Trophoblast cell (in vitro differentiated cells and primary cell): ENCODE measurements around the gene PALM3.

Source experiments
- DNase-seq, 2 donors: peaks; one replicate each; pipeline ENCODE4 v3.0.0-alpha.2; 2016
- H2AFZ ChIP-seq: 2 replicates; pipeline ENCODE4 v1.6.1; 2013; ENCODE audit warnings: low read length, moderate library complexity, mild to moderate bottlenecking; ENCODE audit not compliant: insufficient read depth, poor library complexity
- H2AK5ac ChIP-seq: 2 replicates; pipeline ENCODE4 v1.6.1; 2013; ENCODE audit warnings: mild to moderate bottlenecking, low read length
- H2BK120ac ChIP-seq: 2 replicates; pipeline ENCODE4 v1.6.1; 2013; ENCODE audit warnings: low read length, mild to moderate bottlenecking, moderate library complexity; ENCODE audit not compliant: insufficient read depth, poor library complexity
- H2BK12ac ChIP-seq: 2 replicates; pipeline ENCODE4 v1.6.1; 2013; ENCODE audit warnings: mild to moderate bottlenecking, low read length, moderate library complexity
- H2BK5ac ChIP-seq: 2 replicates; pipeline ENCODE4 v1.6.1; 2013; ENCODE audit warnings: low read length, low read depth, moderate library complexity, mild to moderate bottlenecking; ENCODE audit not compliant: poor library complexity
- H3K14ac ChIP-seq: 2 replicates; pipeline ENCODE4 v1.6.1; 2013; ENCODE audit warnings: mild to moderate bottlenecking, low read length
- H3K18ac ChIP-seq: 2 replicates; pipeline ENCODE4 v1.6.1; 2013; ENCODE audit warnings: mild to moderate bottlenecking, low read length
- H3K23ac ChIP-seq: 2 replicates; pipeline ENCODE4 v1.6.1; 2013; ENCODE audit warnings: low read length
- H3K27ac ChIP-seq: 2 replicates; pipeline ENCODE4 v1.5.1; 2013; ENCODE audit warnings: low read depth, mild to moderate bottlenecking, inconsistent platforms, low read length, moderate library complexity
- H3K27me3 ChIP-seq: 2 replicates; pipeline ENCODE4 v1.6.1; 2013; ENCODE audit warnings: inconsistent platforms, mild to moderate bottlenecking, low read length, moderate library complexity; ENCODE audit not compliant: insufficient read depth
- H3K36me3 ChIP-seq, 2 experiments: 1 replicate in 1 of 2; 2 replicates in 1 of 2; pipeline ENCODE4 v1.6.1; 2013; ENCODE audit warnings: low read length in 2 of 2, mild to moderate bottlenecking in 2 of 2, moderate library complexity in 1 of 2; ENCODE audit not compliant: insufficient read depth in 2 of 2, control insufficient read depth in 1 of 2
- H3K4ac ChIP-seq: 2 replicates; pipeline ENCODE4 v1.6.1; 2013; ENCODE audit warnings: low read depth, mild to moderate bottlenecking, low read length, moderate library complexity
- H3K4me1 ChIP-seq, 2 experiments: 1 replicate in 1 of 2; 2 replicates in 1 of 2; pipeline ENCODE4 v1.6.1; 2013; ENCODE audit warnings: low read length in 2 of 2, mild to moderate bottlenecking in 2 of 2, moderate library complexity in 1 of 2; ENCODE audit not compliant: insufficient read depth in 2 of 2, control insufficient read depth in 1 of 2
- H3K4me2 ChIP-seq: 2 replicates; pipeline ENCODE4 v1.6.1; 2013; ENCODE audit warnings: inconsistent platforms, mild to moderate bottlenecking, low read length, moderate library complexity
- H3K4me3 ChIP-seq: 2 replicates; pipeline ENCODE4 v1.5.1; 2013; ENCODE audit warnings: mild to moderate bottlenecking, low read depth, low read length, inconsistent platforms
- H3K79me1 ChIP-seq: one replicate; pipeline ENCODE4 v1.6.1; 2013; ENCODE audit warnings: low read length
- H3K79me2 ChIP-seq: 2 replicates; pipeline ENCODE4 v1.6.1; 2013; ENCODE audit warnings: low read length, mild to moderate bottlenecking; ENCODE audit not compliant: control insufficient read depth, insufficient read depth, poor library complexity
- H3K9ac ChIP-seq: 2 replicates; pipeline ENCODE4 v1.6.1; 2013; ENCODE audit warnings: mild to moderate bottlenecking, low read length
- H3K9me3 ChIP-seq: 2 replicates; pipeline ENCODE4 v1.6.1; 2013; ENCODE audit warnings: low read depth, mild to moderate bottlenecking, control low read depth, inconsistent platforms, low read length; ENCODE audit not compliant: insufficient read depth
- H4K12ac ChIP-seq: 2 replicates; pipeline ENCODE4 v1.6.1; 2013; ENCODE audit warnings: low read depth, mild to moderate bottlenecking, low read length, moderate library complexity
- H4K8ac ChIP-seq: 2 replicates; pipeline ENCODE4 v1.6.1; 2013; ENCODE audit warnings: low read depth, mild to moderate bottlenecking, low read length, moderate library complexity
- H4K91ac ChIP-seq: one replicate; pipeline ENCODE4 v1.6.1; 2013; ENCODE audit warnings: low read depth, mild to moderate bottlenecking, low read length, moderate library complexity
- WGBS: extraction: QIAGEN DNeasy Blood & Tissue Kit; methylation state at CpG from one replicate; pipeline ENCODE4 v1.1.7; 2013; ENCODE audit warnings: missing lambda C conversion rate; ENCODE audit not compliant: insufficient read length, insufficient coverage; ENCODE audit errors: extremely low coverage; 5-methylcytosine and 5-hydroxymethylcytosine counted together

PALM3 gene

DNA sequence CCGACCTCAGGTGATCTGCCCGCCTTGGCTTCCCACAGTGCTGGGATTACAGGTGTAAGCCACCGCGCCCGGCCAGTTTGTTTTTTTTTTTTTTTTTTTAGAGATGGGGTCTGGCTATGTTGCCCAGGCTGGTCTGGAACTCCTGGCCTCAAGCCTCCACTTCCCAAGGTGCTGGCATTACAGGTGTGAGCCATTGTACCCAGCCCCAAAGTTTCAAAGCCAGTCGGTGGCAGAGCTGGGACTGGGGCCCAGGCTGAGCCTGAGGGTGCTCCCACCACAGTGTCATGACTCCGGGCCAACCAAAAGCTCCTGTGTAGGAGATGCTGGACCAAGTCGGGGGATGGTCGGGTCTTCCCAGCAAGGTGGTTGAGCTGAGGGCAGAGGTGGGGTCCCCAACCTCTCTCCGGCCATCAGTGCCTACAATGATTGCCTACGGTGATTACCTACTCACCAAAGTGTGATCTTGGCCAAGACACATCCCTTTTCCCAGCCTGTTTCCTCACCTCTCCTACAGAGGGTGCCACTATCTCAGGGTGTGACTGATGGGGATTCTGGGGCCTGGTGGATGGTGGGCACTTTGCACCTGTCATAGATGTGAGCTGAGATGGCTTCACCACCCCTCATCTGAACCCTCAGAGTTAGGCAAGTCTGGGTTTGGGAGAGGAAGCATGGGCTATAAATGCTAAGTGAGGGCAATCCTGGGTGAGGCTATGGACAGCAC is 34.6 kb upstream of the PALM3 start:
- Histone ChIP-seq H2BK120ac (no peak overlapping the region), H4K12ac (no peak overlapping the region), H3K4me3 (no peak overlapping the region), H2AK5ac (no peak overlapping the region), H3K4ac (no peak overlapping the region), H3K14ac (no peak overlapping the region), H3K4me1 (peaks cover 2 to 4% of the 10 kb centered on the region in 2 experiments), H3K9me3 (peaks cover 7% of the 10 kb centered on the region), H2BK12ac (no peak overlapping the region), H2BK5ac (no peak overlapping the region), H4K91ac (no peak overlapping the region), H3K79me2 (peaks cover 1% of the 10 kb centered on the region), H3K18ac (no peak overlapping the region), H4K8ac (no peak overlapping the region), H3K79me1 (peaks cover 4% of the 10 kb centered on the region), H3K4me2 (no peak overlapping the region), H3K27ac (no peak overlapping the region), H3K36me3 (peaks cover 24 to 26% of the 10 kb centered on the region in 2 experiments), H3K9ac (no peak overlapping the region), H3K27me3 (no peaks in the 10 kb centered on the region), H2AFZ (no peak overlapping the region), H3K23ac (no peak overlapping the region)
- WGBS = no CpG with 5 or more reads among the region's 11 CpGs
- no peak for DNase-seq

GRCh38 chr19:14094854-14095253 is 33.0 kb upstream of the PALM3 start:
- DNase-seq = no peak
- no peak overlapping the region for H2BK120ac ChIP-seq
- peaks cover 2 to 4% of the 10 kb centered on the region in 2 experiments for H3K4me1 ChIP-seq
- no peak overlapping the region for H3K4me3 ChIP-seq
- no peaks in the 10 kb centered on the region for H3K27me3 ChIP-seq
- no peak overlapping the region for H3K18ac ChIP-seq
- no peak overlapping the region for H4K12ac ChIP-seq
- H4K8ac ChIP-seq = no peak overlapping the region
- no peak overlapping the region for H3K23ac ChIP-seq
- no peak overlapping the region for H3K27ac ChIP-seq
- H3K79me2 ChIP-seq = peaks cover 5% of the 10 kb centered on the region
- no peak overlapping the region for H4K91ac ChIP-seq
- H2AFZ ChIP-seq = no peak overlapping the region
- no peak overlapping the region for H3K14ac ChIP-seq
- no peak overlapping the region for H3K4me2 ChIP-seq
- no peak overlapping the region for H2BK5ac ChIP-seq
- peaks cover 11% of the 10 kb centered on the region for H3K79me1 ChIP-seq
- peaks cover 16 to 18% of the 10 kb centered on the region in 2 experiments for H3K36me3 ChIP-seq
- no peak overlapping the region for H2AK5ac ChIP-seq
- H3K4ac ChIP-seq = no peak overlapping the region
- WGBS = no CpG with 5 or more reads among the region's 7 CpGs
- H3K9me3 ChIP-seq = peaks cover 5% of the 10 kb centered on the region
- no peak overlapping the region for H3K9ac ChIP-seq
- no peak overlapping the region for H2BK12ac ChIP-seq

DNA sequence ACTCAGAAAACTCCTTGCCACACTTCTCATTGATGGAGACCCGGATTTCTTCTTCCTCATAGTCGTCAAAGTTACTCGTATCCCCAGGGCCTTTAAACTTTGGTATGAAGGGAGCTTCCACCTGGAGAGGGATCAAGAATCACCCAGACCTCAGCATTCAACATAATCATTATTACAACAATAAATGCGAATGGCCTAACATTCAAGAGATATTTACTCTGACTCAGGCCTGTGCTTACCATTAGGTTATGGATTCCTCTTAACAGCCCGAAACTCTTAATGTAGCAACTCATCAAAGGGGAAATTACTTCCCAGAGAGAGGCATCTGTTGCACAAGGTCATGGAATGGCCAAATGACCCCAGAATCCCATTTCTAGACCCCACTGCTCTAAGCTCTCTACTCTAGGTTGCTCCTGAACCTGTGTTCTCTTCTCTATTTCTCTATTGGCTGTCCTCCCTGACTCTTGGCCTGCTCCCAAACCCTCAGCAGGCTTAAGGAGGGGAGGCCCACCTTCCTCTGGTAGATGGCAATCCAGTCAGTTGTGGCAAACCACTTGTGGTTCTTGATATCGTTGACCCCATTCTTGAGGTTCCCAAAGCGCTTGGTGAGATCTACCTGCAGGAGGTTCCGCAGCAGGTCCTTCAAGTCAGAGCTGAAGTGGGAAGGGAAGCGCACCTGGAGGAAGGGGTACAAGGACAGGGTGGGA is 31.4 kb upstream of the PALM3 start:
- Histone ChIP-seq H4K12ac (no peak overlapping the region), H4K8ac (no peak overlapping the region), H2AFZ (no peak overlapping the region), H3K4me1 (peaks cover 6 to 7% of the 10 kb centered on the region in 2 experiments), H2AK5ac (no peak overlapping the region), H2BK12ac (no peak overlapping the region), H3K23ac (no peak overlapping the region), H3K79me2 (peaks cover 8% of the 10 kb centered on the region), H3K79me1 (peaks cover 11% of the 10 kb centered on the region), H2BK120ac (no peak overlapping the region), H3K14ac (no peak overlapping the region), H3K9ac (no peak overlapping the region), H3K4me2 (no peak overlapping the region), H3K36me3 (peaks cover 25 to 26% of the 10 kb centered on the region in 2 experiments), H3K9me3 (peaks cover 5% of the 10 kb centered on the region), H3K27me3 (no peaks in the 10 kb centered on the region), H3K27ac (no peak overlapping the region), H3K18ac (no peak overlapping the region), H4K91ac (no peak overlapping the region), H3K4ac (no peak overlapping the region), H3K4me3 (no peak overlapping the region), H2BK5ac (no peak overlapping the region)
- no CpG with 5 or more reads among the region's 9 CpGs for WGBS
- DNase-seq = no peak

GRCh38 chr19:14091813-14092462 is 30.1 kb upstream of the PALM3 start:
- H3K23ac ChIP-seq = no peak overlapping the region
- H3K18ac ChIP-seq = peak overlapping the region; percentile 72
- peaks cover 22 to 24% of the 10 kb centered on the region in 2 experiments for H3K36me3 ChIP-seq
- no peak overlapping the region for H3K27ac ChIP-seq
- no CpG with 5 or more reads among the region's 15 CpGs for WGBS
- no peaks in the 10 kb centered on the region for H3K27me3 ChIP-seq
- H3K4me2 ChIP-seq = peak overlapping the region; percentile 82
- peak overlapping the region; percentile 27 for H2BK5ac ChIP-seq
- peak overlapping the region; percentile 5 for H3K4me3 ChIP-seq
- H2AK5ac ChIP-seq = peak overlapping the region; percentile 87
- H3K79me2 ChIP-seq = peaks cover 8% of the 10 kb centered on the region
- peak overlapping the region; percentile 37 for H3K4ac ChIP-seq
- peak overlapping the region; percentile 57 for H2BK120ac ChIP-seq
- no peak overlapping the region for H4K12ac ChIP-seq
- peak overlapping the region; percentile 71 for H4K8ac ChIP-seq
- H2AFZ ChIP-seq = peak overlapping the region; percentile 30
- peaks cover 11% of the 10 kb centered on the region for H3K79me1 ChIP-seq
- H3K4me1 ChIP-seq = peaks cover 6 to 7% of the 10 kb centered on the region in 2 experiments
- peak overlapping the region; percentile 36 for H3K14ac ChIP-seq
- H2BK12ac ChIP-seq = no peak overlapping the region
- H3K9me3 ChIP-seq = peaks cover 5% of the 10 kb centered on the region
- no peak for DNase-seq
- no peak overlapping the region for H3K9ac ChIP-seq
- H4K91ac ChIP-seq = peak overlapping the region; percentile 51
